Thymus (tissue), 11 donors: ENCODE results near the gene PCP4. TPM values are rescaled to one million over a fixed set of nuclear protein-coding genes. Genes with fewer than 3 reads are reported as not detected.

Experiments used
- DNase-seq, 9 donors: peaks; one replicate each; pipeline ENCODE4 v3.0.0-alpha.2; 2013; ENCODE audit warnings: low spot score in 9 of 9, low read depth in 6 of 9, missing footprints in 1 of 9
- H3K27ac ChIP-seq, 2 donors: one replicate each; pipeline ENCODE4 v1.5.1; 2013; ENCODE audit warnings: control low read depth in 1 of 2, low read depth in 1 of 2, low read length in 1 of 2, mild to moderate bottlenecking in 1 of 2, moderate library complexity in 1 of 2
- H3K27me3 ChIP-seq, 2 donors: one replicate each; pipeline ENCODE4 v1.5.1; 2013; ENCODE audit warnings: low read length in 1 of 2; ENCODE audit not compliant: control insufficient read depth in 2 of 2, insufficient read depth in 1 of 2
- H3K36me3 ChIP-seq, 2 donors: one replicate each; pipeline ENCODE4 v1.5.1; 2013; ENCODE audit warnings: low read length in 1 of 2, mild to moderate bottlenecking in 1 of 2, moderate library complexity in 1 of 2; ENCODE audit not compliant: control insufficient read depth in 2 of 2, insufficient read depth in 2 of 2
- H3K4me1 ChIP-seq, 2 donors: one replicate each; pipeline ENCODE4 v1.5.1; 2013; ENCODE audit warnings: low read length in 2 of 2; ENCODE audit not compliant: control insufficient read depth in 2 of 2, insufficient read depth in 2 of 2
- H3K4me3 ChIP-seq, 2 donors: one replicate each; pipeline ENCODE4 v1.5.1; 2013; ENCODE audit warnings: low read length in 2 of 2, control low read depth in 1 of 2, mild to moderate bottlenecking in 1 of 2
- H3K9me3 ChIP-seq, 2 donors: one replicate each; pipeline ENCODE4 v1.5.1; 2013; ENCODE audit warnings: low read length in 1 of 2, mild to moderate bottlenecking in 1 of 2; ENCODE audit not compliant: control insufficient read depth in 2 of 2, insufficient read depth in 1 of 2
- WGBS: extraction: QIAGEN DNeasy Blood & Tissue Kit; methylation state at CpG from one replicate; pipeline ENCODE4 v1.1.7; 2013; 5-methylcytosine and 5-hydroxymethylcytosine counted together
- polyA plus RNA-seq: library from polyadenylated mRNA; stranded (reverse); fragments of 200-250 nt; gene quantifications from one replicate; pipeline ENCODE4 v1.2.3, GENCODE V29; 2013
- total RNA-seq: library from RNA; stranded (reverse); fragments of 120-200 nt; gene quantifications from one replicate; pipeline ENCODE4 v1.2.4, GENCODE V29; 2013
- donor health status: healthy.

PCP4 gene
- total and polyA plus RNA-seq, 2 donors: 2.1 to 13.1 TPM

DNA sequence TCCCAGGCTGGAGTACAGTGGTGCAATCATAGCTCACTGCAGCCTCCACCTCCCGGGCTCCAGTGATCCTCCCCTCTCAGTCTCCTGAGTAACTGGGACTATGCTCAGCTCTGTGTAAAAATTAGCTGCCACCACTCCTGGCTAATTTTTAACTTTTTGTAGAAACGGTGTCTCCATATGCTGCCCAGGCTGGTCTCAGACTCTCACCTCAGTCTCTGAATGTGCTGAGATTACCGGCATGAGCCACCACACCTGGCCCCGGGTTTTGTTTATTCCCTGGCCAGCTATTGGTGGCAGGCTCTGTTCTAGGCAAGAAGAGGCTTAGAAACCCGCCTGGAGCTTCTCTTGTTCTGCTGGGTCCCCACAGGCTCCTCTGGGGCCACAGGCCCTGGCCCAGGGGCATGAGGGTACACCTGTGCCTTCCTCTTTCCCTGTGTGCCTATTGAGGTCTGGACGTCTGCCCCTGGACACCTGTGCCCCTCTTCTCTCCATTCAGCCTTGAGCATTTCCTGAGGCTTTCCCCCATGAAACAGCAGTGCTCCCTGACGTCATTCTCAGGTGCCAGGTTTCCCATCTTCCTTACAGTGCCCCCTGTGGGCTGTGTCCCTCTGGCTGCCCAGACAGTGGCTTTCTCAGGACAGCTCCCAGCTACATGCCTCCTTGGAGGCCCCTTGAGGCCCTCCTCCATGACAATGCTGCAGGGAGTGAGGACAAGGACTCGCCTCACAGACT lies 57.5 kb downstream of the PCP4 start:
- H3K9me3 ChIP-seq: no peaks in the 10 kb centered on the region
- 84% methylated on average over 8 of the region's 8 CpGs for WGBS
- H3K27ac ChIP-seq: no peak overlapping the region
- DNase-seq: no peak
- H3K27me3 ChIP-seq: no peaks in the 10 kb centered on the region
- no peaks in the 10 kb centered on the region for H3K4me1 ChIP-seq
- no peaks in the 10 kb centered on the region for H3K36me3 ChIP-seq
- H3K4me3 ChIP-seq: no peak overlapping the region

DNA sequence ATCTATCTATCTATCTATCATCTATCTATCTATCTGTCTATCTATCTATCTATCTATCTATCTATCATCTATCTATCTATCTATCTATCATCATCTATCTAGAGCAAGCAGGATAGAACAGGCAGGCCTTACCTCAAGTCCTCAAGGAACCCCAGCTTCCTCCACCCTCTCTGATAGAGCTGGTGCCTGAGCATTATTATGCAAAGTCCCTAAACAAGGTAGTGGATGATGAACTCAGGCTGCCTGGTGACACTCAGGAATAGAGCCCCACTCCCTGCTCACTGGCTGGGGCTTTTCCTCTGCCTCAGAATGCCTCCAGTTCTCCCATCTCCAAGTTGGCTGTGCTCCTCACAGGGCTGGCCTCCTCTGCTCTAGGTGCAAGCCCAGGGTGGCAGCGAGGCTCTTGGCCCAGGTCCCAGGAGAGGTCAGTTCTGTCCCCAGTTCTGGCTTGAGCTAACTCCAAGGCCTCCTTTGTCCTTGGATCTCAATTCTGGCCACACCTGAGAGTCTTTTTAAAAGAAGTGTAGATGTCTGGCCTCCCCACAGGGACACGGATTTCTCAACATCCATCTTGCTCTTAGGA lies 60.2 kb downstream of the PCP4 start:
- no peak overlapping the region for H3K27ac ChIP-seq
- 80% methylated on average over 2 of the region's 2 CpGs for WGBS
- DNase-seq: no peak

DNA sequence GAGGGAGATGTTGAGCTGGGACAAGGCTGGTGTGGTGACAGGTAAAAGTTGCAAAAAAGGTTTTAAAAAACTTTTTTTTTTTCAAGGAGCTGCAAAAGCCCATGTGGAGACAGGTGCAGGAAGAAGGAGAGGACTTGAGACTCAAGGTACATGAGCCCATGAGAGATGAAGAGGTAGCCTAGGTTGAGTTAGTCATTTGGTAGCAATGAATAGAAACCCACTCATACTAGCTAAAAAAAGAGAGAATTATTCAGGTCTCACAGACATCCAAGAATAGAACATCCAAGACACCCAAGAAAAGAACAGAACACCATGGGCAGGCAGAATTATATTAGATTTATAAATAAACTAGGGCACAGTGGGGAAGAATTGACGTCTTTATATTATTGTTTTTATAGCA lies 65.1 kb downstream of the PCP4 start:
- no peak overlapping the region for H3K4me3 ChIP-seq
- DNase-seq: no peak
- no peak overlapping the region for H3K27ac ChIP-seq
- 98% methylated on average over 1 of the region's 1 CpG for WGBS
- no peaks in the 10 kb centered on the region for H3K4me1 ChIP-seq
- no peaks in the 10 kb centered on the region for H3K36me3 ChIP-seq
- H3K9me3 ChIP-seq: no peaks in the 10 kb centered on the region
- no peaks in the 10 kb centered on the region for H3K27me3 ChIP-seq

More for the DNA sequence above, 60.2 kb downstream of the PCP4 start:
- H3K27me3 ChIP-seq: no peaks in the 10 kb centered on the region
- H3K4me1 ChIP-seq: no peaks in the 10 kb centered on the region
- H3K36me3 ChIP-seq: no peaks in the 10 kb centered on the region
- no peak overlapping the region for H3K4me3 ChIP-seq
- H3K9me3 ChIP-seq: no peaks in the 10 kb centered on the region

DNA sequence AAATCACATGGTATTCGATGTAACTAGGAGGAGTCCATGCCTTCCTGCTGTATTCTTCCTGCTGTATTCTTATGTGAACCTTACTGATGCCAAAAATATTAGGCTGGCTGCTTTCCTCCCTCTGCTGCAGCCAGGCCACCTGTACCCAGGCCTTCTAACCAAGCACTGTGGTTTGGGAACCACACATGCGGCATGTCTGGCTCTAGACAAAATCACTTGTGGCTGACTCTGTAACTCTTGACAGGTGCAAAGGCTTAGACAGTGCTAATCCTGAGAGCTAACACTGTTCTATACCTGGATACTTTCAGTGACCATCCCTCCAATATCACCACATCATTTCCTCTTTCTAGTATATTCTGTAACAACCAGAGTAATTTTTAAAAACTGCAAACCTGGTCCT lies 67.7 kb downstream of the PCP4 start:
- WGBS: 84% methylated on average over 2 of the region's 2 CpGs
- no peaks in the 10 kb centered on the region for H3K9me3 ChIP-seq
- DNase-seq: no peak
- no peaks in the 10 kb centered on the region for H3K36me3 ChIP-seq
- H3K27ac ChIP-seq: no peak overlapping the region
- no peak overlapping the region for H3K4me3 ChIP-seq
- H3K27me3 ChIP-seq: no peaks in the 10 kb centered on the region
- no peaks in the 10 kb centered on the region for H3K4me1 ChIP-seq

DNA sequence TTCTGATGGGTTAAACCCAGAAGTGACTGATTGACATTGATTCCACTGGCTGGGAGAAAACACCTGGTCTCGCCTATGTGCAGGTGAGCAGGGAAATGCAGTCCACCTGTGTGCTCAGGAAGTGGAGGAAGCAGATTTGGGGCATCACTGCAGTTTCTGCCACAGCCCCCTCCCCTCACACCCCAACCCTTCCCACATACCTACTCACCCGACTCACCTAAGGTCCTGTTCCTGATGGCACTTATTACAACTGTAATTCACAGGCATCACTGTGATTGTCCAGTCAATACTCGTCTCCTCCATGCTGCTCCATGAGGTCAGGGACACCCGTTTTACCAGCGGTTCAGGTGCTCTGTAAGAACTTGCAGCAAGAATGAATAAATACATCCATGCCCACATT lies 68.5 kb downstream of the PCP4 start:
- Histone ChIP-seq H3K27ac (no peak overlapping the region), H3K4me3 (no peak overlapping the region), H3K9me3 (no peaks in the 10 kb centered on the region), H3K36me3 (no peaks in the 10 kb centered on the region), H3K27me3 (no peaks in the 10 kb centered on the region), H3K4me1 (no peaks in the 10 kb centered on the region)
- 92% methylated on average over 5 of the region's 5 CpGs for WGBS
- DNase-seq: no peak

DNA sequence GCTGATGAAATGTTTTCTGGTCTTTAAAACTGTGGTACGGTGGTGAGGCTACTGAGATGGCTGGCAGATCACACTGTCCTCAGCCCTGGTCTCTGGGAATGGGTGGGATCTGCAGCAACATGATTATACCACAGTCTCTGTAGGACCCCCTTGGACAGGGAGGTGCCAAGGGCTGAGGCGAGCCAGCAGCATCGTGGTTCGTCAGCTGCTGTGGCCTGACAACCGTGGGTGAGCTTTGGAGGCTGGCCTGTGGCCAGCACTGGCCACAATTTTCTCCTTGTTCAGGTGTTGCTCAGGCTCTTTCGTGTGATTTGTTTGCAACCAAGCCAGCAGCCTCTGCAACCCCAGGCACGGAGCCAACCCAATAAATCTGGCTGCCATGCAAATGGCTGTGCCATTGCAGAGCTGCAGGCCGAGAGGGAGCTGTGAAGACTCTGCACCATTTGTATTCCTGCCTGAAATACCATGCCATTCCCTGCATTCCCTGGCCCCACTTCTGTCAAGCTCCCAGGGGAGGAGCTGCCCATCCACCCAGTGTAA lies 70.9 kb downstream of the PCP4 start:
- no peak for DNase-seq
- 79% methylated on average over 8 of the region's 8 CpGs for whole genome bisulfite sequencing
- H3K9me3 ChIP-seq: no peaks in the 10 kb centered on the region
- H3K4me1 ChIP-seq: no peaks in the 10 kb centered on the region
- H3K36me3 ChIP-seq: no peaks in the 10 kb centered on the region
- H3K27me3 ChIP-seq: no peaks in the 10 kb centered on the region
- H3K27ac ChIP-seq: no peak overlapping the region
- H3K4me3 ChIP-seq: no peak overlapping the region

DNA sequence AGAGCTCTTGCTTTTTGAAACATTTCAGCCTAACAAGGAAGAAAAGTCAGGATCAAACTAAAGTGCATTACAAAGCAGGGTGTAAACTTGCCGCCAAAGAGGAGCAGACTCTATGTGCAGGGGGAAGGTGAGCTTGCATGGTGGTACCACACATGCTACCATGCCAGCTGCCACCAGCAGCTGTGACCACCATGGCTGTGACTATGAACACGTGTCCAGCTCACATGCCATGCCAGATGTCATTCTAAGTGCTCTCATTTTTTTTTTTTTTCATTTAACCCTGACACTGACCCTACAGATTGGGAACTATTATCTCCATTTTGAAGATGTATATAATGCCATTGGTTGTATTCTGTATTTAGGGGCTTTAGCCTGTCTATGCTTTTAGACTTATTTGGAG lies 79.0 kb downstream of the PCP4 start:
- 88% methylated on average over 2 of the region's 2 CpGs for WGBS
- no peak overlapping the region for H3K27ac ChIP-seq
- H3K9me3 ChIP-seq: peaks cover 0 to 3% of the 10 kb centered on the region in 2 donors
- H3K27me3 ChIP-seq: no peaks in the 10 kb centered on the region
- H3K36me3 ChIP-seq: no peaks in the 10 kb centered on the region
- no peak for DNase-seq
- no peak overlapping the region for H3K4me3 ChIP-seq
- H3K4me1 ChIP-seq: no peaks in the 10 kb centered on the region

DNA sequence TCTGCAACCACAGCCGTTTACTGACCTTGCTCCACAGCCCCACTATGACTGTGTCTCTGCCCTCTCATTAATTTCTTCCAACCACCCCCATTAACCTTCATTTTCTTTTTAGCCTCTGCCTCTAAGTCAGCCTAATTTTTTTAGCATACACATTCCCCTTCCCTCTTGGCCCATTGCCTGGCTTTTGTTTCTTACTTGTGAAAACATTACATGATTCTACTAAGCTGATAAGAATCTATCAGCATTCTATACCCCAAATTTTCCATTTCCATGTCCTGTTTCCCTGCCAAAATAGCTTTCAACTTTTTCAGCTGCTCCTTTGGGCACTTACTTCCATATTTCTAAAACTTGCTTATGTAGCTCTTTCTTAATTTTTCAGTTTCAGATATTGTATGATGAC lies 79.8 kb downstream of the PCP4 start:
- no peak for DNase-seq
- no peaks in the 10 kb centered on the region for H3K27me3 ChIP-seq
- no peak overlapping the region for H3K27ac ChIP-seq
- no peak overlapping the region for H3K4me3 ChIP-seq
- 90% methylated on average over 1 of the region's 1 CpG for WGBS
- H3K36me3 ChIP-seq: no peaks in the 10 kb centered on the region
- H3K4me1 ChIP-seq: no peaks in the 10 kb centered on the region
- H3K9me3 ChIP-seq: peaks cover 0 to 3% of the 10 kb centered on the region in 2 donors

DNA sequence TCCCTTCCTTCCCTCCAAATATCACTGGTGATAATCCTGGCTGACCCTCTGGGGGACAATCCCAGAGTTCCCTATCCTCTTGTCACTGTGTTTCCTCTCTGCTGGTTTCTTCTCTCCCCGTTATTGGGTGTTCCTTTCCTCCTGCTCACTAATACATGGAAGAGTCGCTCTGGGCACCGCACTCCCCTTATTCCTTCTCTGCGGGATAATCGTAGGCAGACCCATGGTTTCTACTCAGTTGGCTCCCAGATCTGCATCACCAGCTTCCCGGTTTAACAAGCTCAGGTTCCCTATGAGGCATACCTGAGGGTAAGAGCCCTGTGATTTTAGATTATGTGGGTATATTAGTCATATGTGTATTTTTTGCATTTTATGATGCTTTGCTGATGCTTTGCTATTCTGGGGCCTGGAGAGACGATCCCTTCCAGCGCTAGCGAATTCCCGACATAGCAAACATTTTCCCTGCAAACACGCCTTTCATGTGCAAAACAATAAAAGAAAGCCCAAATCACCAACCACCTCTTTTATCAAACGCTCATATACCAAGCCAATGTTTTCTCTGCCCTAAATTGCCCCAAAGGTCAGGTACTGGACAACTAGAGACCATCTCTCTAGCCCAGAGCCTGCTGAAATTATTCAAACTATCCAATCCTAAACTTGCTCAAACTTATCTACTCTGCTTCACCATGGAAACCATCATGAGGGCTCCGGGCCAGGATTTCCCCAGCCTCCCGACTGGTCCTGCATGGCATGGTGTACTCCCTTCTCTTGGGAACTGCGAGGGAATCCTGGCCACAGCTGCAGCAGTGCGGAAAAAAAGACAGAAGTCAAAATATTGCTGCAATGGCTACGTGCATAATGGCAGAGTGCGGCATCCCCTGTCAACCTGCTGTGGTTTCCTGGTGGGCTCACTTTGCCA lies 84.2 kb downstream of the PCP4 start:
- Histone ChIP-seq H3K27me3 (no peaks in the 10 kb centered on the region), H3K4me1 (no peaks in the 10 kb centered on the region), H3K36me3 (no peaks in the 10 kb centered on the region), H3K9me3 (no peaks in the 10 kb centered on the region), H3K27ac (no peak overlapping the region), H3K4me3 (no peak overlapping the region)
- DNase-seq: no peak
- 81% methylated on average over 18 of the region's 18 CpGs for WGBS
